Measurements from ENCODE around the gene PI4KB.

The PI4KB gene

DNA sequence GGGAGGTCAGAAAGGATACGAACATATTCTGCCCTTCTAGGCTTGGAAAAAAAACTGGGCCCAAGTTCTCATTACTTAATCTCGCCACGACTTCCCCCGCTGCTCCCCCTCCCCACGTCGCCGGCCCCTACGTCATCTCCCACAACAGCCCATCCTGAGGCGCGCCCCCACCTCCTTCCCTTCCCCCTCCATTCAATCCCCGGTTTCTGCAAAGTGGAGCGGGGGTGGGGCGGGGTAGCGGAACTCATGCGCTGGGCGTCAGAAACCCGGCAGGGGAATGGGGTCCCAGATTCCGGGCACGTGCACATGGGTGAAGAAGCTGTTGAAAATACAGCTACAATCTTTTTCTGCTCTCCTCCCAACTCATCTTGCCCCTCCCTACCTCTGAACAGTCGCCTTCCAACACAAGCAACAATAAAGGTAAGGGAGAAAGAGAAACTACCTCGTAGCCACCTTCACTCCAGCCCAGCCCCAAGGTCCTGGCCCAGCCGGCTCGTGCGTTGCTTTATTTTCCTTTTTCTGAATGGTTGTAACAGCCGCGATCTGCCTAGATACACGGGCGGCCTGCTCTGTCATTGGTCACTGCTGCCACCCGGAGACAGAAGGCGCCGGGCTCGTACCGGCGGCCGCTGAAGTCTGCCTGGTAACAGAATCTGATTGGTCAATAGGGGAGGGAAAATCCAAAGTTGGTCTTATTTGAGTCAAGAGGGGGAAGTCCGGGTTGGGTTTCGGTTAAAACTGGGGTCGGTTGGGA, 19.7 kb upstream of the PI4KB start, which contains the start of gene RFX5:
Gene RFX5 (minus strand): TSS at position 484 of the 754 bp plus-strand sequence. CDS start 932 bp downstream, outside the sequence.
- DNase-seq (ENCODE audit: low spot score) (peak; percentile 96), FAIRE-seq (peak; percentile 95)

DNA sequence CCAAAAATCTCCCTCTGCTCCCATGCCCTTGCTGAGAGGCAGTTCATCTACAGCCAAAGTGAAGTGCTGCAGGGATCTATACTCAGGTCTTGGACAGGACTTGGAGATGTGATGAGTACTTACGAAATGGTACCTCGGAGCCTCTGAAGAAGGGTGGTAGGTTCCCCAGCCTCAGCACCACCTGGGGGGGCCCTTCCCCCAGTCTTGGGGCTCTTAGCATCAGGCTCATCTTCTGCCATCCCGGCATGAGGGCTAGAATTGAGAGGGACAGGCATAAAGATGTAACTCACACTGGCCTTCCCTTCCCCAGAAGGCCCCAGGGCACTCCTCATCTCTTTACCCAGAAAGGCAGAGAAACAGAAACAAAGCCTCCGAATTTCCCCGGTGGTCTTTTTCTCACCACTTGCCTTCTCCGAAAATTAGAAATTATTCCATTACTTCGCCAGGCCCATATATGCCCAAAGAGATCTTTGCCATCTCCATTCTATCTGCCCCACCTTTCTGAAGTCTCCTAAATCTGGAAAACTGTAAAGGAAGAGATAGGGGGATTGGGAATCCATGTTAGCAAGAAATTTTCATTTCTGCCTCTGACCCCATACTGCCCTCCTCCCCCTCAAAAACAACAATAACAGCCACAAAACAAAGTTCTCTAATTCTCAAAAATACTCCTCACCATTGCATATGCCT, 19.0 kb upstream of the PI4KB start:
- DNase-seq (ENCODE audit: low spot score) = no peak
- no peak for FAIRE-seq

DNA sequence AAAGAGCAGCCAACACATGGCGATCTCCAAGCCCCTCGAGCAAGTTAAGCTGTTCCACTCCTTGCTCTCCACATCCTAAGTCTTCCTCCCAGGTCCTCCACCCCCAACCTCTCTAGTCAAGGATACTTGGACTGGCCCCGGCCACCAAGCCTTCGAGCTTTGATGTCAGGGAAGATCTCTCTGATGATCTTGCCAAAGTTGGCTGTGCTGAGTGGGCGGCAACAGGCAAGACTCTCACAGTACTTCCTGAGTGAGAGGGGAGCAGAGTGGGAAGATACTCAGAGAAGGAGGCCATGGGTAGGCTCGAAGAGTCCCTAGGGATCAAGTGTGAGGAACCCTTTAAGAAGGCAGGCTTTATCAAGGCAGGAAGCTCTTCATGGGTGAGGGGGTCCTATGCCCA, 17.1 kb upstream of the PI4KB start:
- DNase-seq (ENCODE audit: low spot score) (no peak), FAIRE-seq (no peak)

DNA sequence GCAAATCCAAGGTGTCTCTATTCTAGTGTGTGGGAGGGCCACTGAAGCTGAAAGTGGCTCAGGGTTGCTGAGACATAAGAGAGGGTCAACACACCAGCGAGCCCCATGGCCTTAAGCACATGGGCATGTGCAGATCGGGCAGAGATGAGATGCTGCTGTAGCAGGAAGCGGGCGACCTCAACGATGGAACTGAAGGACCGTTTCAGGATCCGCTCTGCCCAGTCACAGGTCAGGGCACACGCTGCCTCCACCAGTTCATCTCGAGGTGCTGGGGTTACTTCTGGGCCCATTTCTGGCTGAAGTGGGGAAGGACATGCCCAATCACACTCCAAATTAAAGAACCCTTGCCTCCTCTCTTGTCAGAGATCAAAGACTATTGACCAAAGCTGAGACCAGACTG, 16.4 kb upstream of the PI4KB start:
- no peak for DNase-seq (ENCODE audit: low spot score)
- FAIRE-seq = no peak

DNA sequence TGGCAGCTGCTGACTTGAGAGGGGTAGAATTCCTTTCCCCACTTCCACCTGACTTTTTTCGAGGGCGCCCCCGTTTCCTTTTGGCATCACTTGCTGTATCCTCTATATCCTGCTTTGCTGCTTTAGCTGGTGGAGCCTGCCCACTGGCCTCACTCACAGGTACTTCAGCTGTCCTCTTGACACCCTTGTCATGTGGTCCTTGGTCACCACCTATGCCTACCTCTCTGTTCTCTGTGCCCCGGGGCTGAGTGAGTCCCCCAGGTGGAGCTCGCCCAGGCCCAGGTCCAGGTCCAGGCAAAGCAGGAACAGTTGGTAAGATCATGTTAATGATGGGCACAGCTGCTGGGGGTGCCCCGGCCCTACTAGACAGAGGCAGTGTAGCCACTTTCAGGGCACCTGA, 15.4 kb upstream of the PI4KB start:
- FAIRE-seq = no peak

DNA sequence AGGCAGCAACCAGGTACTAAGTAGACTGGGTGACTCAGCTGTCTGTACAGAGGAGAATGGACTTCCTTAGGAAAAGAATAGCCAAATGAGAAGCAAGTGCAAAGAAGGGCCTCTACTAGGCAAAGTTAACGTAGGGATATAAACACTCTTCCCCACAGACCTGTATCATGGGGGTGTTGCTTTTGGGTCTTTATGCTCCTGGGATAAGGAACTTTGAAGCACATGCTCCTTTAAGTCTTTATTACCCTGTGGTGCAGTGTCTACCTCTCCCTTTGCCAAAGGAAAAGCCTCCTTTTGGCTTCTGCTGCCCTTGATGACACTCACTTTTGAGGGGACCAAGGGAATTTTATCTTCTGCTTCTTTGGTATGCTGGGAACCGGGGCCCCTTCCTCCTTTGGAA, 14.8 kb upstream of the PI4KB start:
- DNase-seq (ENCODE audit: low spot score) (no peak), FAIRE-seq (no peak)

More for the DNA sequence above, 15.4 kb upstream of the PI4KB start:
- no peak for DNase-seq (ENCODE audit: low spot score)

DNA sequence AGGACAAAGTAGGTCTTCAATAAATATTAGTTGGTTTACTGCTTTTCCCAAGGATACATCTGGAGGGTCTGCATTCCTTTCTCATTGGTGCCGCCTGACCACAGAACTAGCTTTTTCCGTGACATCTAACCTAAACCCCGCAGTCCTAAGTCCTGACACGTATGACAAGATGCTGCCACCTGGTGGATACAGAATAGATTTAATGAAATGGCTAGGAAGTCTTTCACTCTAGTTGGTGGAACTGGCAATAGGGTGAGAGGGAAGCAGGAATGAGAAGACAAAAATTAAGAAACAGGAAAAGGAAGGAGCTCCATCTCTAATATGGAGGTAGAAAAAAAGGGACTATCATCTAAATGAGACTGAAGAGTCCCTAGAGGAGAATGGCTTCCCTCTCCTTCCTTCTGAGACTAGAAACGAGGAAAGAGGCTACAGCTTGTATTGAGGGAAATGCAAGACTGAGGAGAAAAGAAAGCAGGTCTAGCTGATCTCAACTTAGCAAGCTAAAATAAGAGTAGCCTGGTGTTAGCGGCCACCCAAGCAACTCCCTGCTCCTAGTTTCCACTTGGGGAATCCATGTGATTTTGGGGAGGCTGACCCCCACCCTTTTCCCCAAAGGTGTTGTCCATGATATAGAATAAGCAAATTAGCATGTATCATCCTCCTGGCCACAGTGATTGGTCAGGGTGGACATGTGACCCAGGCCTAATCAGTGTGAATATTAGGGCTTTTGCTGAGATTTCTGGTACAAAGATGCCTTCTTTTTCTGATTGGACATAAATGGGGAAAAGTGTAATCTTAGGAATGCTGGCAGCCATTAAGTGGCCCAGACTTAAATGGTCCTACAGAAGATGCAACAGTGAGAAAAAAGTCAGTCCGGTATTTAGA, 13.9 kb upstream of the PI4KB start:
- peak; percentile 72 for DNase-seq (ENCODE audit: low spot score)
- peak; percentile 80 for FAIRE-seq

DNA sequence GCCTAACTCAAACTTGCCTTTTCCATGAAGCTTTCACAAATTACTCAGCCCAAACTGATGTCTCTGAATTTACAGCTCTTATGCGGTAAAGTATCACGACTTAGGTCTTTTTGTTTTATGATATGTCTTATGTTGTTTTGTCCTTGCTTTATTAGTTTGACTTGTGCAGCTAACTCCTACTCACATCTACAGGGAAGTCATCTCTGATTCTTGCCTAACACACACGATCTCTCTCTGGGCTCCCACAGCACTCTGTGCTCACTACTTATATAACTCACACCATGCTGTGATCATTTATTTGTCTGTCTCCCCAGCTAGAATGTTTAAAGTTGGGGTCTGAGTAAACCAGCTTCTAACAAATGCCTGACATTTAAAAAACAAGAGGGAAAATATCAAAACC, 9.3 kb upstream of the PI4KB start:
- no peak for DNase-seq (ENCODE audit: low spot score)
- FAIRE-seq = no peak

DNA sequence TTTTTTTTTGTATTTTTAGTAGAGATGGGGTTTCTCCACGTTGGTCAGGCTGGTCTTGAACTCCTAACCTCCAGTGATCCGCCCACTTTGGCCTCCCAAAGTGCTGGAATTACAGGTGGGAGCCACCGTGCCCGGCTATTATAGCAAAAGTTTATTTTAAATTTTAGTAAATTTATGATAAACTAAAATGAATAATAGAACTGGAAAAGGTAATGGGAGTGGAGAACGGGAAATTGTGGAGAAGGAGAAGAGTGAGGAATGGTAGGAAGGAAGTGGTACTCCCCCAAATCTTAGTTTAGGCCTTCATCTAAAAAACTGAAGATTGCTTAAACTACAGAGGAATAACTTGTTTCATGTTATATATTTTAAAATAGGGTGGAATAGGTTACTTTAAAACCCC, 7.6 kb upstream of the PI4KB start:
- DNase-seq (ENCODE audit: low spot score) = no peak
- FAIRE-seq = no peak

DNA sequence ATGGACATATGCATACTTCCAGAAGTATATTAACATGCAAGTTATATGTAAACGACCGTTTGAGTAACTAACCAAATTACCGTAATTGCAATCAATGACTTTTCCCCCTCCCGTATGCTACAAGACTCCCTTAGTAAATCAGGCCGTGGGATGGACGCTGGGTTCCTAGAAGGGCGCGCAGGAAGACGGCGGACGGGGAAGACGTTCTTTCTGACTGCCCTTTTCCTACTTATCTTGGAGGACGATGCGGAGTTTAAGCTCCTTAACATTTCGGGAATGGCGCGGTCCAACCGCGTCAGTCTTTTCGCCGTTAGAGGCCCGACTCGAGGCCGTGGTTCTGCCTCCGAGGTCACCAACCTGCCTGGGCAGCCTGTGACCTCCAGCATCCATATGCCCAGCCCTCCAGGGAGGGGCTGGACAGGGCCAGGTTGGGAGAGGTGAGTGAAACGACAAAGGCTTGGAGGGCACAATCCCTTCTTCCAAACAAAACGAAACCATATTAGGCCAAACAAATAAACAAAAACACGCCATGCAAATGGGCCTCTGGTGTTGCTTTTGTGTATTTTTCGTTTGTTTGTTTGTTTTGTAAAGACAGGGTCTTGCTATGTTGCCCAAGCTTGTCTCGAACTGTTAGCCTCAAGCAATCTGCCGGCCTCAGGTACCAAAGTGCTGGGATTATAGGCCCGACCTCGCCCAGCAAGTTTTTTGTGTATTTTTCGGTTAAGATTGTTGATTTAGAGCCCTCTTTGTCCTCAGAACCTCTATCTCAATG, 873 bp upstream of the PI4KB start:
- FAIRE-seq (no peak), DNase-seq (ENCODE audit: low spot score) (no peak)

DNA sequence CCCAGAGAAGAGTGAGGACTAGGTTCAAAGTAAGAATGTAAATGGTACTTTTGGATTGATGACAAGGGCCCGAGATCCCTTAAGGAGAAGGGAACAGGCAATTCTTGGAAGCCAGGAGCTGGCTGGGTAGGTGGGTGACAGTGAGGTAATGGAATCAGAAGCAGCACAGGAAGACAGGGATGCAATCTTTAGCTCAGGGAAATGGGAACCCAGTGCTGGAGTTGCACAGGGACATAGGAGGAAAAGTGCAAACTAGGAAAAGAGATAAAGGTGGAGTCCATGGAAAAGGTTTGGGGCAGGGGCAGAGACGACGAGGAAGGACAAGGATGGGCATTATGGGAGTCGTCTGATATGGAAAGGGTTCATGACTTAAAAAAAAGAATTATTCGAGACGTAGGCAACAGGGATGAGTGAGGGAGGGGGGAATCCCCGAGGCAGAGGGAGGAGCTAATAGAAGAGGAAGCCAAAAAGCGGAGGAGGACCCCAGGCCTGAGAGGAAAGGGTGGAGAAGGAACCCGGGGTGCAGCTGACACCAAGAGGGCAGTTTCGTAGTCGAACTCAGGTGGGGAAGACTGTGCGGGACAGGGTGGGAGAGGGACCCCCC, 495 bp downstream of the PI4KB start:
- DNase-seq (ENCODE audit: low spot score) (peak; percentile 15), FAIRE-seq (no peak)

DNA sequence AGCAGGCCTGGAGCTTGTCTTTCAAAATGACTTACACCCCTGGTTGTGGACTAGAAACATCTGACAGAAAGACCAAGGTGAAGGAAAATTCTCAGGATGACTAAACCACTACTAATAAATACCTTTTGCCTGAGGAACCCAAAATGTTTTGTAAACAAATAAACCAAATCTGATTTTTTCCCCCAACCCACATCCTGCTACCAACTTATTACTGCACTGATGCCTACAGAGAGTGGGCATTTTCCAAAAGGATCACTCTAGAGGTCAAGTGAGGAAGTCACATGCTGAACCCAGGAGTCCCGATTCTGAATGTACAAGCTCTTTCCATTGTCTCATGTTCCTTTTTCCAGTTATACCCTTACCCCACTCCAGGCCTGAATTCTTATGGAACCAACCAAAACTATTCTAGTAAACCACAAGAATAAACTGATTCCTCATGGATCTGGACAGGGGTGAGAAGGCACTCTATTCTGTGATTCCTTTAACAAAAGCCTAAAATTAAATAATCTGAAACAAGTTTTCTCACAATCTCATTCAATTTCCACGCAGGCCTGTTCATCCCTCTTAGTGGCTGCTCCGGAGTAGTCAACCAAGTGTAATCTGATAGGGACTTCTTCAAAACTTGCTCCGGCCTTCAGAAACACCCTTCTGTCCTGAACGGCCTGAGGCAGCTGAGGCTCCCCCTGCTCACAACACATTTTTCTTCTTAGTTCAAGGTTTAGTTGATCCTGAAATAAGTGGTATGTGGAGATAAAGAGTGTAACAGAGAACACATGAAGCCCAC, 1.4 kb downstream of the PI4KB start:
- DNase-seq (ENCODE audit: low spot score) = no peak
- FAIRE-seq = no peak

DNA sequence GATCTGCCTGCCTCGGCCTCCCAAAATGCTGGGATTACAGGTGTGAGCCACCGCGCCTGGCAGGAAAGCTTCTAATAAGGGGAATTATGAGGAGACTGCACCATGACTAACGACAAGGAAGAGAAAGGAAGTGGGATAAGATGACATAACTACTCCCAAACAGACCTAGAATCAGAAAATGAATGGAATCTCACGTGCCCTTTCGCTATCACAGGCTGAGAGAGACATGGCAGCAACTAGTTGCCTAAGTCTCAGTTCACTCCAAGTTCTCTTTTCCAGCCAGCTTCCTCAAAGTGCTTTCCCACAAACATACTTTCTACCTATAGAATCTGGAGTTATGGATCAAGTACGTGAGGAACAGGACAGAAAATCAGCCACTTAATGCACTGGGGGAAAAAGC, 2.0 kb downstream of the PI4KB start:
- DNase-seq (ENCODE audit: low spot score) = no peak
- no peak for FAIRE-seq

DNA sequence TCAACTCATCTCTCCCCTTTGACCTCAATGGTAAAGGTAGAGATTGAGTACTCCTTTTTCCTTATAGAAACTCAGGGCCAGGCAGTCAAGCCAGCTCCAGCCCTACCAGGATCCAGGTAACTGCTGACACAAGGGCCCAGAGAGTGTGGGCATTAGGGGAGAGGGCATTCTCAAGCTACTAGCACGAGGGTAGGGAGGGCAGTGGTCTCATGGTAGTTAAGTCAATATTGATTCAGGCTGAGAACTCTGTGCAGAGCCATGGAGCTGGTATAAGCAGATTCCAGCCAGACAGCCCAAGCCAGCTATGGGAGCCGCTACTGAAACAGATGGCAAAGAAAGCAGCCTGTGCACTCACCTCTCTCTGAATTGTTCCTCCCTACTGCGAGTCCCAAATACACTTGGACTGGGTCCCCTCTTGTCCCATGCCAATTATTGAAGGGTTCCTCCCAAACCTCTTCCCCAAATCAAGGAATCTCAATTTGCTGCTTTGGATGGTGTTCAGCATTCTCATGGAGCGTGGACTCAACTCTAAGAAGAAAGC, 2.8 kb downstream of the PI4KB start:
- FAIRE-seq = no peak
- no peak for DNase-seq (ENCODE audit: low spot score)

DNA sequence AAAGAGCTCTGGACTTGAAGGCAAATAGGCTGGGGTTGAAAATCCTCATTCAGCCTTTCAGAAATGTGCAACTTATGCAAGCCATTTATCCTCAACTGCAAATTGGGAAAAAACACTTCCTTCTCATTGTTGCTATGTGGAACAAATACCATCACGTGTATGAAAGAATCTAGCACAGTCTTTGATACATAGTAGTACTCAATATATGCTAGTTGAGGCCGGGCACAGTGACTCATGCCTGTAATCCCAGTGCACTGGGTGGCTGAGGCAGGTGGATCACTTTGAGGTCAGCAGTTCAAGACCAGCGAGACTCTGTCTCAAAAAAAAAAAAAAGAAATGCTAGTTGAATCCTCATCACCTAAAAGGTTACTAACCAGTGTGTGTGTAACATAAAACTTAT, 8.2 kb downstream of the PI4KB start:
- FAIRE-seq (no peak), DNase-seq (ENCODE audit: low spot score) (no peak)

DNA sequence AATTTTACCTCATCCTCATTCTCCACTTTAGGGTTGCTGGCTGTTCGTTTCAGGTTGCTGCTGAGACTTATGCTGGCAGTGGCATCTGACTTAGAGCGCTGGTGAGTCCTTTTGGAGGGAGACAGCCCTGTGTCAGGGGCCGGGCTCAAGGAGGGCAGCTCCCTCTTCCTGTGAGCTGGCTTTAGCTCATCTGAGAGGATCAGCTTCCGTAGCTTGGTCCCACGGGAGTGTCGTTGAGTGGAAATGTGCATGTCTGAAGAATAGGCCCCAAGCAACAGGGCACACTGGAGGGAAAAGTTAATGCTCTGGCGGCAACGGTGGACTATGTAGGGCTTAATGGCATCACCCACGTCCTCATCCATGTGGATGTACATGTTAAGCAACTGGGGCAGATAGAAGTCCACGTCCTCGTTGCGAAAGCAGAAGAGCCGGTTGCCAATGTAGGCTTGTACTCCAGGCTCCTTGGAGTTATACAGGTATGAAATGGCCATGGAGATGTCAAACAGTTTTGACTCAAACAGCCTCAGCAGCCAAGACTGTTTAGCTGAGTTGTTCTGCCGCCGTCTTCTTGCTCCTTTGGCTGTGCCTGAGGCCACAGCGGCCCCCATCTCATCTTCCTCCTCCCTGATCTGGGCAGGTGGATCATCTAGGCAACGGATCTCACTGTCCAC, 11.5 kb downstream of the PI4KB start:
- DNase-seq (ENCODE audit: low spot score) (no peak), FAIRE-seq (no peak)

DNA sequence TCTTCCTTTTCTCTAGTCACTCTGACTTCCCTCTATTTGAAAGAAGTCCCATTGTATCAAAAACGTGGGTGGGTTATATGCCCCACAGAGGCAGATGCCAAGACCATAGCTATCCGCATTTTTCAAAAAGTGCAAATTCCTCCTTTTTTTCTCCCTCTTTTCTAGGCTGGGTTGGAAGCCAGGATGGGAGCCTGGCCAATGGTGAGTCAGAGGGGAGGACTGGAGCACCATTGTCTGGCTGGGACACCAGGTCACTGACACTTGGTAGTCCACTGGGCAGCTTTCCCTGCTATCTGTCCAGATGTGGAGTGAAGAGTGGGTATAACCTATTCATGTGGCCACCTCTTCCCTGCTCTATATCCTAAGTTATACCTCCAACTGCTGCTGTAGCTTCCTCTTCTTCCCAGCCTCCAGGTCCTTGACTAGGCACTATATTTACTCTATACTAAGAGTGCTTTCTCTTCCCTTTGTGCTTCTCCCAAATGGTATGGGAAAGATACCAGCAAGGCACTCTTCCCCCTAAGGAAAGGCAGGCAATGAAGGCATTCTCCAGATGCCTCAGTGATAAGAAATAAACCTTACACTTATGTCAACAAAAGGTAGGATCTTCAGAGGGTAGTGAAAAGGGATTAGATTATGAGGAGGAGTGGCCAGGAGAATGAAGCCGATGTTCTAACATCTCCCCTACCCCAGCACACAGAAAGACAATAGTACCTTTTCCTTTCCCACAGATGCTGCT, 12.9 kb downstream of the PI4KB start:
- DNase-seq (ENCODE audit: low spot score) (peak; percentile 13), FAIRE-seq (no peak)

DNA sequence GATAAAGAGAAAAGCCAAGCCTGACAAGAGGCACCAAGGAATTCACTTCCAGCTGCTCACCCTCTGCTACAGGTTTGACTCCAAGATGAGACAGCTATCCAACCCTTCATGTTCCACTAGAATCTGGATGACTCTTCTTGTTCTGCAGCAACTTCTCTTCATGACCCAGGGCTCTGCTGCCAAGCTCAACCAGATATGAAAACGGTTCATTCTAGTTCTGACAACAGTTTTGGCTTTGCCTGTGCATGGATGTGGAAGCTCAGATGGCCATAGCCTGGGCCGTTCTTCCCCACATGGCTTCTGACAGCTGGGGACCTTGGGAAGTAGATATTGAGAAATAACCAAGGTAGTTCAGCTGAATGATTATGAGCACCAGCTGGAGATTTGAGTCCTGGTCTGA, 13.7 kb downstream of the PI4KB start:
- no peak for FAIRE-seq
- DNase-seq (ENCODE audit: low spot score) = no peak

DNA sequence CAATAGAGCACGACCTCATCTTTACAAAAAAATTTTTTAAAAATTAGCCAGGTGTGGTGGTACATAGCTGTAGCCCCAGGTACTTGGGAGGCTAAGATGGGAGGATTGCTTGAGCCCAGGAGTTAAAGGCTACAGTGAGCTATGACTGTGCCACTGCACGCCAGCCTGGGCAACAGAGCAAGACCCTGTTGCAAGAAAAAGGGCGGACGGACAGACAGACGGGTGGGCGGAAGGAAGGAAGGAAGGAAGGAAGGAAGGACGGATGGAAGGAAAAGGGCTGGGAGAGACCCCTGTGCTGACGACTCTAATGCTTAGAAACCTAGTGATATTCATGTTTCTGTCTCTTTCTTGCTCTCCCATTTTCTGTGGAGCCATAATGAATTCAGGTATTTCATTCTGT, 14.4 kb downstream of the PI4KB start:
- FAIRE-seq (no peak), DNase-seq (ENCODE audit: low spot score) (no peak)

All from RCC 7860 (cell line).